ENCODE results near the gene ANKS1B. TPM values are rescaled to one million over a fixed set of nuclear protein-coding genes. Genes with fewer than 3 reads are reported as not detected.

ANKS1B gene
- total RNA-seq, 1 donor from 2014 or later: 0.46 TPM

GRCh38 chr12:98954506-98954905, 1030.2 kb downstream of the ANKS1B start:
- no peak for TF ChIP-seq CTCF (conservative IDR thresholded peaks at IDR 0.05; ENCODE audit: low read depth, low read length)
- DNase-seq (ENCODE audit: low read depth): no peak
- H3K4me3 ChIP-seq (ENCODE audit: low read depth, low read length): no peak overlapping the region

- DNase-seq (ENCODE audit: low read depth): no peak
- no peak for TF ChIP-seq CTCF (conservative IDR thresholded peaks at IDR 0.05; ENCODE audit: low read depth, low read length)
- no peak overlapping the region for H3K4me3 ChIP-seq (ENCODE audit: low read depth, low read length)
Observed at GRCh38 chr12:98951406-98951805, 1033.3 kb downstream of the ANKS1B start.

GRCh38 chr12:98948343-98948949, 1036.3 kb downstream of the ANKS1B start:
- no peak overlapping the region for H3K4me3 ChIP-seq (ENCODE audit: low read depth, low read length)
- no peak for DNase-seq (ENCODE audit: low read depth)
- no peak for TF ChIP-seq CTCF (conservative IDR thresholded peaks at IDR 0.05; ENCODE audit: low read depth, low read length)

- no peak for DNase-seq (ENCODE audit: low read depth)
- no peak overlapping the region for H3K4me3 ChIP-seq (ENCODE audit: low read depth, low read length)
- no peak for TF ChIP-seq CTCF (conservative IDR thresholded peaks at IDR 0.05; ENCODE audit: low read depth, low read length)
Observed at GRCh38 chr12:98945864-98946263, 1038.9 kb downstream of the ANKS1B start.

- no peak for DNase-seq (ENCODE audit: low read depth)
- TF ChIP-seq CTCF (conservative IDR thresholded peaks at IDR 0.05; ENCODE audit: low read depth, low read length): no peak
- H3K4me3 ChIP-seq (ENCODE audit: low read depth, low read length): no peak overlapping the region
Observed at GRCh38 chr12:98939926-98940325, 1044.8 kb downstream of the ANKS1B start.

GRCh38 chr12:98939350-98939749, 1045.4 kb downstream of the ANKS1B start:
- DNase-seq (ENCODE audit: low read depth): no peak
- no peak overlapping the region for H3K4me3 ChIP-seq (ENCODE audit: low read depth, low read length)
- peak; percentile 70 for TF ChIP-seq CTCF (conservative IDR thresholded peaks at IDR 0.05; ENCODE audit: low read depth, low read length)

GRCh38 chr12:98935847-98936246, 1048.9 kb downstream of the ANKS1B start:
- no peak for TF ChIP-seq CTCF (conservative IDR thresholded peaks at IDR 0.05; ENCODE audit: low read depth, low read length)
- no peak for DNase-seq (ENCODE audit: low read depth)
- no peak overlapping the region for H3K4me3 ChIP-seq (ENCODE audit: low read depth, low read length)
